ENCODE results near the gene AKAP1. TPM values are rescaled to one million over a fixed set of nuclear protein-coding genes. Genes with fewer than 3 reads are reported as not detected.

AKAP1 gene
- total RNA-seq, 3 donors from 2014 or later = 38.1 to 87.7 (median 63.9) TPM

GRCh38 chr17:57077000-57077399 lies 8.0 kb upstream of the AKAP1 start:
- TF ChIP-seq POLR2A (IDR thresholded peaks at IDR 0.05) (no peak), POLR2AphosphoS5 (IDR thresholded peaks at IDR 0.05) (no peak)
- TF ChIP-seq, protein P1, sequence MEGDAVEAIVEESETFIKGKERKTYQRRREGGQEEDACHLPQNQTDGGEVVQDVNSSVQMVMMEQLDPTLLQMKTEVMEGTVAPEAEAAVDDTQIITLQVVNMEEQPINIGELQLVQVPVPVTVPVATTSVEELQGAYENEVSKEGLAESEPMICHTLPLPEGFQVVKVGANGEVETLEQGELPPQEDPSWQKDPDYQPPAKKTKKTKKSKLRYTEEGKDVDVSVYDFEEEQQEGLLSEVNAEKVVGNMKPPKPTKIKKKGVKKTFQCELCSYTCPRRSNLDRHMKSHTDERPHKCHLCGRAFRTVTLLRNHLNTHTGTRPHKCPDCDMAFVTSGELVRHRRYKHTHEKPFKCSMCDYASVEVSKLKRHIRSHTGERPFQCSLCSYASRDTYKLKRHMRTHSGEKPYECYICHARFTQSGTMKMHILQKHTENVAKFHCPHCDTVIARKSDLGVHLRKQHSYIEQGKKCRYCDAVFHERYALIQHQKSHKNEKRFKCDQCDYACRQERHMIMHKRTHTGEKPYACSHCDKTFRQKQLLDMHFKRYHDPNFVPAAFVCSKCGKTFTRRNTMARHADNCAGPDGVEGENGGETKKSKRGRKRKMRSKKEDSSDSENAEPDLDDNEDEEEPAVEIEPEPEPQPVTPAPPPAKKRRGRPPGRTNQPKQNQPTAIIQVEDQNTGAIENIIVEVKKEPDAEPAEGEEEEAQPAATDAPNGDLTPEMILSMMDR (IDR thresholded peaks at IDR 0.05) = no peak
- Histone ChIP-seq H3K27ac (no peak overlapping the region), H3K4me1 (no peaks in the 10 kb centered on the region), H3K4me3 (no peak overlapping the region), H3K36me3 (no peaks in the 10 kb centered on the region), H3K9me3 (no peaks in the 10 kb centered on the region), H3K27me3 (no peaks in the 10 kb centered on the region)
- intact Hi-C loops (cut with DNase I; ENCODE audit: low total_unique reads) = no loop called here
- no peak for DNase-seq (ENCODE audit: low spot score in 2 of 2)

DNA sequence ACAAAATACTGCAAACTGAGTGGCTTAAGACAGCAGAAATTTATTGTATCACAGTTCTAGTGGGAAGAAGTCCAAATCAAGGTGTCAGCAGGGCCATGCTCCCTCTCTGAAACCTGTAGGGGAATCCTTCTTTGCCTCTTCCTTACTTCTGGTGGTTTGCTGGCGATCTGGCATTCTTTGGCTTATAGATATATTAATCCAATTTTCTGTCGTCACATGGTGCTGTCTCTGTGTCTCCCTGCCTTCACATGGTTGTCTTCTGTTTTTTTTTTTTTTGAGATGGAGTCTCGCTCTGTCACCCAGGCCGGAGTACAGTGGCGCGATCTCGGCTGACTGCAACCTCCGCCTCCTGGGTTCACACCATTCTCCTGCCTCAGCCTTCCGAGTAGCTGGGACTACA lies 6.8 kb upstream of the AKAP1 start:
- TF ChIP-seq POLR2AphosphoS5 (IDR thresholded peaks at IDR 0.05) = no peak
- intact Hi-C loops (cut with DNase I; ENCODE audit: low total_unique reads) = no loop called here
- Histone ChIP-seq H3K36me3 (no peaks in the 10 kb centered on the region), H3K9me3 (no peaks in the 10 kb centered on the region), H3K4me3 (no peak overlapping the region), H3K4me1 (no peaks in the 10 kb centered on the region), H3K27ac (no peak overlapping the region), H3K27me3 (no peaks in the 10 kb centered on the region)
- DNase-seq (ENCODE audit: low spot score in 2 of 2) = no peak

DNA sequence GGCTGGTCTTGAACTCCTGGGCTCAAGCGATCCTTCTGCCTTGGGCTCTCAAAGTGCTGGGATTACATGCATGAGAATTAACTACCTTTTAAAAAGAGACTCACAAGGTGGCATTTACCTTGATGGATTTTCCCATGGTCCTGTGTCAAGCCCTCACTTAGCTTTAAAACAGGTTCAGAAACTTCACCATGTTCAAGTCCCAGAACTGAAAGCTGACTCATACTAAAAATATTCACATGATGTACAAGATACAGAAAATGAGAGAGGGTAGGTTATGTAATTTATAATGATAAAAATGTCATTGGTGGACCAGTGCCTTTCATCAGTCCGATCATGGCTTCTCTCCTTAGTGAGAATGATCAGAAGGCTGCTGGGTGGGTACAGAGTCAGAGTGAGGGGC lies 4.3 kb upstream of the AKAP1 start:
- no peak for DNase-seq (ENCODE audit: low spot score in 2 of 2)
- TF ChIP-seq POLR2AphosphoS5 (IDR thresholded peaks at IDR 0.05) (no peak), POLR2A (IDR thresholded peaks at IDR 0.05) (no peak)
- TF ChIP-seq, protein P1 (IDR thresholded peaks at IDR 0.05) = no peak
- H3K4me3 ChIP-seq = no peak overlapping the region
- no peaks in the 10 kb centered on the region for H3K36me3 ChIP-seq
- no peak overlapping the region for H3K27ac ChIP-seq
- intact Hi-C loops (cut with DNase I; ENCODE audit: low total_unique reads) = no loop called here
- H3K9me3 ChIP-seq = no peaks in the 10 kb centered on the region
- no peaks in the 10 kb centered on the region for H3K4me1 ChIP-seq
- no peaks in the 10 kb centered on the region for H3K27me3 ChIP-seq

DNA sequence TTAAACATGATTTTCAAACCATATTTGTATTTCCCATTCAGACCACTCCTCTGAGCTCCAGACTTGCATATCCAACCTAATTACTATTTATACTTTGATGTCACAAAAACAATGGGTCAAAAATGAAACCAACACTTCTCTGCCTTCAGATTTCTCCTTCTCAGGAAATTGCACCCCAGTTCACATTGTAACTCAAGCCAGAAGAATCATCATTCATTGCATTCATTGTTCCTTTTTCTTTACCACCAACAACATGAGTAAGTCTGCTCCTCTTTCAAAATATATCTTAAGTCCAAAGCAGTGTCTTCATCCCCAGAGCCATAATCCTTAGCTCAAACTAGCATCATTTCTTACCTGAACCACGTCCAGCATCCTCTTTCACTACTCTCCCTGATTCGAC lies 2.6 kb upstream of the AKAP1 start:
- Histone ChIP-seq H3K4me1 (no peaks in the 10 kb centered on the region), H3K9me3 (no peaks in the 10 kb centered on the region), H3K4me3 (no peak overlapping the region), H3K36me3 (no peaks in the 10 kb centered on the region), H3K27me3 (no peaks in the 10 kb centered on the region), H3K27ac (no peak overlapping the region)
- intact Hi-C loops (cut with DNase I; ENCODE audit: low total_unique reads) = no loop called here
- no peak for DNase-seq (ENCODE audit: low spot score in 2 of 2)
- TF ChIP-seq, protein P1 (IDR thresholded peaks at IDR 0.05) = no peak
- no peak for TF ChIP-seq POLR2AphosphoS5 (IDR thresholded peaks at IDR 0.05)
- TF ChIP-seq POLR2A (IDR thresholded peaks at IDR 0.05) = no peak

DNA sequence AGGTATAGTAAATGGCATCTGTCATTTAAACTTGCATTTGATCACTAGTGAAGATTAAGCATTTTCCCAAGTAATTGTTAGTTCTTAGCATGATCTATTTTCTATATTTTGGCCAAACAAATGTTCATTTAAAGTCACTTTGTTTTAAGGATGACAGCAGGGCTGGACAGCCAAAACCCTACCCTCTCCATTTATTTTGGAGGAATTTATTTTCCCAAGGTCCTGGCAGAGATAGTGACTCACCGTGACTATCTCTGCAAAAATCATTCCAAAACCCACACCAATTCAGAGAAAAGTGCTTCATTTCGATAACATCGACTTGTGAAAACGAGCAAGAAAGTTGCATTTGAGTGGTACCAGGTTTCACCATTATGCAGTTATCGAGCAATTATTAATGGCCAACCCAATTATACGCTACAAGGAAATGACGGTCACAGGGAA lies 665 bp upstream of the AKAP1 start:
- H3K4me3 ChIP-seq = peak overlapping the region; percentile 81 to 93 (median 89)
- no peaks in the 10 kb centered on the region for H3K9me3 ChIP-seq
- H3K27ac ChIP-seq = peak overlapping the region; percentile 95 to 98
- intact Hi-C loops (cut with DNase I; ENCODE audit: low total_unique reads) = no loop called here
- TF ChIP-seq, protein P1 (IDR thresholded peaks at IDR 0.05) = no peak
- TF ChIP-seq POLR2A (IDR thresholded peaks at IDR 0.05) (no peak), POLR2AphosphoS5 (IDR thresholded peaks at IDR 0.05) (no peak)
- DNase-seq (ENCODE audit: low spot score in 2 of 2) = no peak
- no peaks in the 10 kb centered on the region for H3K36me3 ChIP-seq
- H3K27me3 ChIP-seq = no peaks in the 10 kb centered on the region
- no peaks in the 10 kb centered on the region for H3K4me1 ChIP-seq
